HepG2 (cell line): ENCODE measurements around the gene PPP2R5C.

Experiments used
- ATF4 ChIP-seq, 2 experiments: fragments of 450-650 bp in 1 of 2; sonication (generic) in 1 of 2; formaldehyde crosslinking; IDR thresholded peaks; 2 replicates each; pipeline versions ENCODE4 v1.5.0 to v1.8.0; 2020 to 2022; ENCODE audit warnings: mild to moderate bottlenecking in 1 of 2, missing genetic modification reagents in 1 of 2
- CTCF ChIP-seq: sonication (generic); formaldehyde crosslinking; IDR thresholded peaks from 2 replicates; pipeline ENCODE4 v1.5.0; 2020; ENCODE audit warnings: mild to moderate bottlenecking, missing genetic modification reagents, moderate library complexity
- SMC3 ChIP-seq: IDR thresholded peaks from 2 replicates; pipeline ENCODE4 v1.6.1; 2011; ENCODE audit warnings: low read length, improper control_type of control experiment
- TP53 ChIP-seq: sonication (generic); formaldehyde crosslinking; conservative IDR thresholded peaks from 2 replicates; pipeline ENCODE4 v1.4.0; 2020; ENCODE audit warnings: missing genetic modification reagents
- ZFP41 ChIP-seq: sonication (generic); formaldehyde crosslinking; IDR thresholded peaks from 2 replicates; pipeline ENCODE4 v1.4.0; 2020; ENCODE audit warnings: mild to moderate bottlenecking, missing genetic modification reagents, borderline replicate concordance
- ZKSCAN8 ChIP-seq: IDR thresholded peaks from 2 replicates; pipeline ENCODE4 v1.6.1; 2016; ENCODE audit warnings: borderline replicate concordance, missing genetic modification reagents, missing compliant biosample characterization
- ZNF335 ChIP-seq: sonication (generic); formaldehyde crosslinking; IDR thresholded peaks from 2 replicates; pipeline ENCODE4 v1.4.0; 2020; ENCODE audit warnings: missing genetic modification reagents
- ZNF839 ChIP-seq: sonication (generic); formaldehyde crosslinking; IDR thresholded peaks from 2 replicates; pipeline ENCODE4 v1.4.0; 2020; ENCODE audit warnings: missing genetic modification reagents, mild to moderate bottlenecking, borderline replicate concordance
- TF ChIP-seq, protein P1 (sequence below): sonication (generic); formaldehyde crosslinking; IDR thresholded peaks from 2 replicates; pipeline ENCODE4 v1.8.1; 2022; ENCODE audit warnings: mild to moderate bottlenecking, missing genetic modification reagents

- TF ChIP-seq ATF4 (CRISPR knock-in tag; IDR thresholded peaks at IDR 0.05) (no peak), ZNF839 (no peak), ZKSCAN8 (no peak), ZNF335 (no peak), SMC3 (no peak), CTCF (CRISPR knock-in tag) (no peak), ZFP41 (CRISPR knock-in tag) (no peak), TP53 (CRISPR knock-in tag) (no peak)
- TF ChIP-seq, protein P1, sequence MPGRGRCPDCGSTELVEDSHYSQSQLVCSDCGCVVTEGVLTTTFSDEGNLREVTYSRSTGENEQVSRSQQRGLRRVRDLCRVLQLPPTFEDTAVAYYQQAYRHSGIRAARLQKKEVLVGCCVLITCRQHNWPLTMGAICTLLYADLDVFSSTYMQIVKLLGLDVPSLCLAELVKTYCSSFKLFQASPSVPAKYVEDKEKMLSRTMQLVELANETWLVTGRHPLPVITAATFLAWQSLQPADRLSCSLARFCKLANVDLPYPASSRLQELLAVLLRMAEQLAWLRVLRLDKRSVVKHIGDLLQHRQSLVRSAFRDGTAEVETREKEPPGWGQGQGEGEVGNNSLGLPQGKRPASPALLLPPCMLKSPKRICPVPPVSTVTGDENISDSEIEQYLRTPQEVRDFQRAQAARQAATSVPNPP (CRISPR knock-in tag) = no peak
These were observed 197.8 kb downstream of the PPP2R5C start for GRCh38 chr14:101959277-101959676.
